Measurements from ENCODE around the gene FGF11. TPM values are rescaled to one million over a fixed set of nuclear protein-coding genes. Genes with fewer than 3 reads are reported as not detected.

FGF11 gene
- total RNA-seq, 4 donors from 2014 or later = 1.0 TPM; not detected in 3

GRCh38 chr17:7483255-7484066 is 44.1 kb downstream of the FGF11 start:
- Histone ChIP-seq H3K27ac (peak overlapping the region; percentile 94 to 99 (median 98)), H3K36me3 (no peaks in the 10 kb centered on the region), H3K4me3 (peak overlapping the region; percentile 64 to 69 (median 66)), H3K27me3 (no peaks in the 10 kb centered on the region), H3K4me1 (peaks cover 4 to 51% (median 18%) of the 10 kb centered on the region in 4 donors), H3K9me3 (no peaks in the 10 kb centered on the region)
- no peak for TF ChIP-seq CTCF (IDR thresholded peaks at IDR 0.05)
- TF ChIP-seq POLR2A (IDR thresholded peaks at IDR 0.05) = peak; percentile 24 to 61
- peak; percentile 96 to 97 (median 96) for DNase-seq

GRCh38 chr17:7484067-7484918 is 45.0 kb downstream of the FGF11 start, which contains the start of gene POLR2A:
Gene POLR2A (plus strand): TSS chr17:7484366.
- DNase-seq = peak; percentile 97 to 99 (median 98)
- H3K27ac ChIP-seq = peak within 1 kb of the TSS; percentile 94 to 99 (median 98)
- no peaks in the 10 kb centered on the region for H3K27me3 ChIP-seq
- TF ChIP-seq CTCF (IDR thresholded peaks at IDR 0.05) = peak in 3 of 6 experiments; percentile 1 to 14 (median 13)
- TF ChIP-seq POLR2A (IDR thresholded peaks at IDR 0.05) = peak; percentile 100
- no peaks in the 10 kb centered on the region for H3K9me3 ChIP-seq
- H3K36me3 ChIP-seq = no peaks in the 10 kb centered on the region
- H3K4me1 ChIP-seq = peaks cover 4 to 59% (median 18%) of the 10 kb centered on the region in 4 donors
- peak within 1 kb of the TSS; percentile 64 to 69 (median 66) for H3K4me3 ChIP-seq

- no peaks in the 10 kb centered on the region for H3K27me3 ChIP-seq
- no peaks in the 10 kb centered on the region for H3K36me3 ChIP-seq
- TF ChIP-seq POLR2A (IDR thresholded peaks at IDR 0.05) = no peak
- peak in 1 of 6 experiments; percentile 5 for TF ChIP-seq CTCF (IDR thresholded peaks at IDR 0.05)
- peak overlapping the region; percentile 94 to 99 (median 98) for H3K27ac ChIP-seq
- peaks cover 4 to 62% (median 16%) of the 10 kb centered on the region in 4 donors for H3K4me1 ChIP-seq
- no peak for DNase-seq
- no peaks in the 10 kb centered on the region for H3K9me3 ChIP-seq
- H3K4me3 ChIP-seq = peak overlapping the region; percentile 64 to 69 (median 66)
Measured at GRCh38 chr17:7484919-7485377, 45.6 kb downstream of the FGF11 start.

- no peaks in the 10 kb centered on the region for H3K36me3 ChIP-seq
- no peak for TF ChIP-seq CTCF (IDR thresholded peaks at IDR 0.05)
- no peak for TF ChIP-seq POLR2A (IDR thresholded peaks at IDR 0.05)
- H3K4me1 ChIP-seq = peaks cover 4 to 68% (median 16%) of the 10 kb centered on the region in 4 donors
- peak overlapping the region in 3 of 4 donors; percentile 57 to 99 (median 97) for H3K27ac ChIP-seq
- no peaks in the 10 kb centered on the region for H3K9me3 ChIP-seq
- peak overlapping the region; percentile 64 to 69 (median 66) for H3K4me3 ChIP-seq
- H3K27me3 ChIP-seq = no peaks in the 10 kb centered on the region
- no peak for DNase-seq
Measured at GRCh38 chr17:7486181-7486580, 46.9 kb downstream of the FGF11 start.

GRCh38 chr17:7490144-7490543 is 50.8 kb downstream of the FGF11 start:
- no peak for TF ChIP-seq CTCF (IDR thresholded peaks at IDR 0.05)
- TF ChIP-seq POLR2A (IDR thresholded peaks at IDR 0.05) = no peak
- peaks cover 4 to 94% (median 24%) of the 10 kb centered on the region in 4 donors for H3K4me1 ChIP-seq

More at GRCh38 chr17:7490144-7490543, 50.8 kb downstream of the FGF11 start:
- H3K27me3 ChIP-seq = no peaks in the 10 kb centered on the region
- no peak overlapping the region for H3K27ac ChIP-seq
- DNase-seq = no peak
- no peaks in the 10 kb centered on the region for H3K9me3 ChIP-seq
- no peak overlapping the region for H3K4me3 ChIP-seq
- peaks cover 0 to 6% (median 0%) of the 10 kb centered on the region in 3 donors for H3K36me3 ChIP-seq
